ENCODE measurements around the gene FOXJ1. TPM values are rescaled to one million over a fixed set of nuclear protein-coding genes. Genes with fewer than 3 reads are reported as not detected.
A peak's percentile ranks its signal among the peaks of the same experiment; 100 is the strongest.

The FOXJ1 gene
- total and polyA plus RNA-seq, 2 of the 13 experiments (the other 11 are each of a cell fraction or from before 2014, with no cell fraction given), result 0.98 to 1.6 TPM

- TF ChIP-seq ZNF318 (CRISPR knock-in tag; IDR thresholded peaks at IDR 0.05), result no peak
- no peak for TF ChIP-seq CCAR2 (optimal IDR thresholded peaks at IDR 0.05; ENCODE audit: low read depth, low read length)
- no peak for TF ChIP-seq ZSCAN9 (CRISPR knock-in tag; IDR thresholded peaks at IDR 0.05; ENCODE audit: borderline replicate concordance)
- no peak for TF ChIP-seq ZNF800 (CRISPR knock-in tag; IDR thresholded peaks at IDR 0.05)
- no peak for TF ChIP-seq GABPA (IDR thresholded peaks at IDR 0.05; ENCODE audit: low read depth, low read length)
- TF ChIP-seq GABPA (CRISPR knock-in tag; IDR thresholded peaks at IDR 0.05; ENCODE audit: low read depth), result peak; percentile 62
- no peak for TF ChIP-seq ASH2L (IDR thresholded peaks at IDR 0.05; ENCODE audit: insufficient read length, low read depth, low read length)
- no peak for TF ChIP-seq ZNF337 (CRISPR knock-in tag; IDR thresholded peaks at IDR 0.05; ENCODE audit: borderline replicate concordance, low read depth)
- TF ChIP-seq PTBP1 (IDR thresholded peaks at IDR 0.05; ENCODE audit: low read depth, low read length, poor library complexity, severe bottlenecking), result no peak
- TF ChIP-seq SP140L (CRISPR knock-in tag; IDR thresholded peaks at IDR 0.05; ENCODE audit: borderline replicate concordance), result no peak
- peak; percentile 31; the same call in 1 of the 2 replicates for TF ChIP-seq GATAD1 (CRISPR knock-in tag; IDR thresholded peaks at IDR 0.05)
- TF ChIP-seq CENPT (CRISPR knock-in tag; IDR thresholded peaks at IDR 0.05; ENCODE audit: low read depth), result no peak
- no peak for TF ChIP-seq EED (CRISPR knock-in tag; IDR thresholded peaks at IDR 0.05)
- no peak for TF ChIP-seq CHD4 (IDR thresholded peaks at IDR 0.05; ENCODE audit: borderline replicate concordance, low read length)
- peak; percentile 13; the same call in 1 of the 2 replicates for TF ChIP-seq PITX1 (CRISPR knock-in tag; IDR thresholded peaks at IDR 0.05)
- TF ChIP-seq MAFG (CRISPR knock-in tag; IDR thresholded peaks at IDR 0.05), result no peak
- peak; percentile 57; the same call in 1 of the 2 replicates for TF ChIP-seq DPF2 (CRISPR knock-in tag; IDR thresholded peaks at IDR 0.05; ENCODE audit: borderline replicate concordance, low read depth)
- no peak for TF ChIP-seq NFATC3 (CRISPR knock-in tag; IDR thresholded peaks at IDR 0.05)
- TF ChIP-seq ZNF772 (CRISPR knock-in tag; IDR thresholded peaks at IDR 0.05), result no peak
- TF ChIP-seq ZNF234 (CRISPR knock-in tag; conservative IDR thresholded peaks at IDR 0.05), result no peak
- no peak for TF ChIP-seq ZNF724P (CRISPR knock-in tag; IDR thresholded peaks at IDR 0.05; ENCODE audit: borderline replicate concordance)
Measured at GRCh38 chr17:76132574-76133338, 8.3 kb downstream of the FOXJ1 start (continued).
